Stimulated activated CD8-positive, alpha-beta memory T cell treated with anti-CD3 and anti-CD28 coated beads, Interleukin-12 subunit alpha, Interleukin-12 subunit beta, amount 100 ng/mL, for 4 hours (primary cell): ENCODE measurements around the gene GOLGA3.
"Not testable (repeated sequence)": the region's sequence is repeated elsewhere in the genome, so short reads cannot be mapped to it uniquely, and the experiment has no call there.

Source experiments
- DNase-seq: peaks from one replicate; pipeline ENCODE4 v3.0.0-alpha.2; 2020; ENCODE audit warnings: low read depth

Gene GOLGA3

GRCh38 chr12:132828706-132829534 lies at the start of gene GOLGA3:
Gene GOLGA3, minus strand, starts transcription at chr12:132828869. Its CDS starts 6,741 bp downstream, at chr12:132822128.
- DNase-seq: peak; percentile 91

- DNase-seq: not testable (repeated sequence)
Observed at GRCh38 chr12:132874620-132875019, 46.0 kb upstream of the GOLGA3 start.

- DNase-seq: no peak
Observed at GRCh38 chr12:132874175-132874574, 45.5 kb upstream of the GOLGA3 start.

- DNase-seq: no peak
Observed at GRCh38 chr12:132873724-132874123, 45.1 kb upstream of the GOLGA3 start.

- DNase-seq: no peak
Observed at GRCh38 chr12:132872975-132873421, 44.3 kb upstream of the GOLGA3 start.

- no peak for DNase-seq
Observed at GRCh38 chr12:132872073-132872855, 43.6 kb upstream of the GOLGA3 start.

- DNase-seq: no peak
Observed at GRCh38 chr12:132869551-132869950, 40.9 kb upstream of the GOLGA3 start.

GRCh38 chr12:132866251-132866828 lies 37.7 kb upstream of the GOLGA3 start:
- no peak for DNase-seq

- DNase-seq: no peak
Observed at GRCh38 chr12:132861558-132861957, 32.9 kb upstream of the GOLGA3 start.

GRCh38 chr12:132858718-132859266 lies 30.1 kb upstream of the GOLGA3 start:
- DNase-seq: no peak

GRCh38 chr12:132857019-132857418 lies 28.4 kb upstream of the GOLGA3 start:
- not testable (repeated sequence) for DNase-seq

- DNase-seq: no peak
Observed at GRCh38 chr12:132856581-132856980, 27.9 kb upstream of the GOLGA3 start.

- not testable (repeated sequence) for DNase-seq
Observed at GRCh38 chr12:132855211-132855610, 26.5 kb upstream of the GOLGA3 start.

- DNase-seq: no peak
Observed at GRCh38 chr12:132853285-132854092, 24.8 kb upstream of the GOLGA3 start.

GRCh38 chr12:132852496-132852895 lies 23.8 kb upstream of the GOLGA3 start:
- no peak for DNase-seq

GRCh38 chr12:132851465-132851864 lies 22.8 kb upstream of the GOLGA3 start:
- no peak for DNase-seq

GRCh38 chr12:132850291-132850690 lies 21.6 kb upstream of the GOLGA3 start:
- no peak for DNase-seq

- DNase-seq: no peak
Observed at GRCh38 chr12:132848521-132848920, 19.9 kb upstream of the GOLGA3 start.

- DNase-seq: no peak
Observed at GRCh38 chr12:132847363-132848356, 19.0 kb upstream of the GOLGA3 start.

- not testable (repeated sequence) for DNase-seq
Observed at GRCh38 chr12:132844681-132845080, 16.0 kb upstream of the GOLGA3 start.
